LoVo (cell line): ENCODE measurements around the gene TCF12.
A peak's percentile ranks its signal among the peaks of the same experiment; 100 is the strongest.
"Not testable (repeated sequence)": the region's sequence is repeated elsewhere in the genome, so short reads cannot be mapped to it uniquely, and the experiment has no call there.

Source experiments
- DNase-seq: peaks from one replicate; pipeline ENCODE4 v3.0.0-alpha.2; 2016; ENCODE audit warnings: low spot score

TCF12 gene

GRCh38 chr15:56948000-56948763, 29.7 kb downstream of the TCF12 start:
- no peak for DNase-seq

- no peak for DNase-seq
Measured at GRCh38 chr15:56948764-56949101, 30.3 kb downstream of the TCF12 start.

GRCh38 chr15:56950979-56951378, 32.5 kb downstream of the TCF12 start:
- no peak for DNase-seq

- DNase-seq: no peak
Measured at GRCh38 chr15:56953790-56954189, 35.3 kb downstream of the TCF12 start.

- DNase-seq: not testable (repeated sequence)
Measured at GRCh38 chr15:56955011-56955410, 36.6 kb downstream of the TCF12 start.

GRCh38 chr15:56956538-56956937, 38.1 kb downstream of the TCF12 start:
- DNase-seq: no peak

- no peak for DNase-seq
Measured at GRCh38 chr15:56957812-56958406, 39.5 kb downstream of the TCF12 start.

GRCh38 chr15:56959318-56959648, 40.8 kb downstream of the TCF12 start:
- DNase-seq: no peak

- no peak for DNase-seq
Measured at GRCh38 chr15:56960116-56960515, 41.7 kb downstream of the TCF12 start.

GRCh38 chr15:56963126-56963525, 44.7 kb downstream of the TCF12 start:
- DNase-seq: no peak

- DNase-seq: no peak
Measured at GRCh38 chr15:56963710-56964109, 45.3 kb downstream of the TCF12 start.

- DNase-seq: no peak
Measured at GRCh38 chr15:56964182-56964581, 45.7 kb downstream of the TCF12 start.

- DNase-seq: peak; percentile 50
Measured at GRCh38 chr15:56965231-56966013, 47.0 kb downstream of the TCF12 start.

- DNase-seq: no peak
Measured at GRCh38 chr15:56967336-56967735, 48.9 kb downstream of the TCF12 start.

GRCh38 chr15:56968256-56968655, 49.8 kb downstream of the TCF12 start:
- no peak for DNase-seq

GRCh38 chr15:56968821-56969220, 50.4 kb downstream of the TCF12 start:
- DNase-seq: no peak

GRCh38 chr15:56969265-56969895, 50.9 kb downstream of the TCF12 start:
- peak; percentile 32 for DNase-seq

- no peak for DNase-seq
Measured at GRCh38 chr15:56971571-56971970, 53.1 kb downstream of the TCF12 start.

GRCh38 chr15:56972016-56972415, 53.6 kb downstream of the TCF12 start:
- DNase-seq: no peak

- no peak for DNase-seq
Measured at GRCh38 chr15:56972426-56972825, 54.0 kb downstream of the TCF12 start.

GRCh38 chr15:56973463-56973862, 55.0 kb downstream of the TCF12 start:
- DNase-seq: no peak

GRCh38 chr15:56977232-56977631, 58.8 kb downstream of the TCF12 start:
- no peak for DNase-seq
